ENCODE data around the gene BRAF. TPM values are rescaled to one million over a fixed set of nuclear protein-coding genes. Genes with fewer than 3 reads are reported as not detected.

Gene BRAF
- total RNA-seq, 1 donor from 2014 or later: 26.0 TPM

GRCh38 chr7:140924019-140924820 is 509 bp downstream of the BRAF start:
- no peaks in the 10 kb centered on the region for H3K9me3 Mint-ChIP-seq (ENCODE audit: unreplicated experiment)
- H3K4me3 Mint-ChIP-seq (ENCODE audit: unreplicated experiment): no peak overlapping the region
- H3K27me3 Mint-ChIP-seq (ENCODE audit: low read depth, unreplicated experiment): no peaks in the 10 kb centered on the region
- peak overlapping the region; percentile 98 for H3K9ac ChIP-seq (ENCODE audit: low read length)
- DNase-seq (ENCODE audit: low read depth): peak; percentile 49
- FAIRE-seq: no peak
- H3K27ac Mint-ChIP-seq (ENCODE audit: unreplicated experiment): no peak overlapping the region
- no peaks in the 10 kb centered on the region for H3K4me1 Mint-ChIP-seq (ENCODE audit: low read depth, unreplicated experiment)
- no peaks in the 10 kb centered on the region for H3K36me3 Mint-ChIP-seq (ENCODE audit: low read depth, unreplicated experiment)
- H3K27me3 ChIP-seq (ENCODE audit: insufficient read depth, low read length): no peaks in the 10 kb centered on the region
- peaks cover 52% of the 10 kb centered on the region for H3K79me2 ChIP-seq (ENCODE audit: insufficient read depth, low read length)
- H3K4me1 ChIP-seq (ENCODE audit: insufficient read depth, low read length): peaks cover 6% of the 10 kb centered on the region
- no peaks in the 10 kb centered on the region for H3K36me3 ChIP-seq (ENCODE audit: insufficient read depth, low read length)
- peaks cover 38% of the 10 kb centered on the region for H4K20me1 ChIP-seq (ENCODE audit: insufficient read depth, low read length)
- peak overlapping the region; percentile 95 for H3K27ac ChIP-seq (ENCODE audit: low read depth, low read length)
- no peak for TF ChIP-seq EZH2 (IDR thresholded peaks at IDR 0.05; ENCODE audit: insufficient read depth, low read length)
- no peak for TF ChIP-seq CTCF (IDR thresholded peaks at IDR 0.05; ENCODE audit: insufficient read depth, low read depth, low read length)
- H2AFZ ChIP-seq (ENCODE audit: low read depth, low read length): peak overlapping the region; percentile 88
- H3K9me3 ChIP-seq (ENCODE audit: insufficient read depth, low read depth, low read length): no peaks in the 10 kb centered on the region
- H3K4me3 ChIP-seq (ENCODE audit: insufficient read depth, low read depth, low read length): peak overlapping the region; percentile 85
- H3K4me2 ChIP-seq (ENCODE audit: low read length): peak overlapping the region; percentile 94

GRCh38 chr7:140923358-140924006 is 1.2 kb downstream of the BRAF start:
- Mint-ChIP-seq H3K4me1 (ENCODE audit: low read depth, unreplicated experiment) (no peaks in the 10 kb centered on the region), H3K27me3 (ENCODE audit: low read depth, unreplicated experiment) (no peaks in the 10 kb centered on the region), H3K9me3 (ENCODE audit: unreplicated experiment) (no peaks in the 10 kb centered on the region), H3K27ac (ENCODE audit: unreplicated experiment) (no peak overlapping the region), H3K4me3 (ENCODE audit: unreplicated experiment) (no peak overlapping the region), H3K36me3 (ENCODE audit: low read depth, unreplicated experiment) (no peaks in the 10 kb centered on the region)
- TF ChIP-seq EZH2 (IDR thresholded peaks at IDR 0.05; ENCODE audit: insufficient read depth, low read length) (no peak), CTCF (IDR thresholded peaks at IDR 0.05; ENCODE audit: insufficient read depth, low read depth, low read length) (no peak)
- Histone ChIP-seq H3K79me2 (ENCODE audit: insufficient read depth, low read length) (peaks cover 58% of the 10 kb centered on the region), H3K27me3 (ENCODE audit: insufficient read depth, low read length) (no peaks in the 10 kb centered on the region), H3K27ac (ENCODE audit: low read depth, low read length) (peak overlapping the region; percentile 95), H3K36me3 (ENCODE audit: insufficient read depth, low read length) (no peaks in the 10 kb centered on the region), H3K4me3 (ENCODE audit: insufficient read depth, low read depth, low read length) (peak overlapping the region; percentile 85), H3K4me2 (ENCODE audit: low read length) (peak overlapping the region; percentile 94), H2AFZ (ENCODE audit: low read depth, low read length) (peak overlapping the region; percentile 88), H3K9me3 (ENCODE audit: insufficient read depth, low read depth, low read length) (no peaks in the 10 kb centered on the region), H4K20me1 (ENCODE audit: insufficient read depth, low read length) (peaks cover 42% of the 10 kb centered on the region), H3K4me1 (ENCODE audit: insufficient read depth, low read length) (peaks cover 6% of the 10 kb centered on the region), H3K9ac (ENCODE audit: low read length) (peak overlapping the region; percentile 98)
- DNase-seq (ENCODE audit: low read depth) (peak; percentile 9), FAIRE-seq (no peak)

All from astrocyte (in vitro differentiated cells and primary cell).